Neural crest cell (in vitro differentiated cells): ENCODE results near the gene TXLNB. TPM values are rescaled to one million over a fixed set of nuclear protein-coding genes. Genes with fewer than 3 reads are reported as not detected.
"Not testable (repeated sequence)": the region's sequence is repeated elsewhere in the genome, so short reads cannot be mapped to it uniquely, and the experiment has no call there.

Experiments used
- DNase-seq: peaks from one replicate; pipeline ENCODE4 v3.0.0; 2021; ENCODE audit warnings: low read depth, mixed read lengths, low spot score
- H3K27ac Mint-ChIP-seq: one replicate; pipeline ENCODE4 v1.8.0; 2021; ENCODE audit warnings: mild to moderate bottlenecking, mixed read lengths; ENCODE audit not compliant: unreplicated experiment
- H3K27me3 Mint-ChIP-seq: 2 replicates; pipeline ENCODE4 v1.8.0; 2021; ENCODE audit warnings: low read depth, mild to moderate bottlenecking, mixed read lengths
- H3K36me3 Mint-ChIP-seq: 2 replicates; pipeline ENCODE4 v1.8.0; 2021; ENCODE audit warnings: low read depth, mild to moderate bottlenecking, mixed read lengths
- H3K4me1 Mint-ChIP-seq: 2 replicates; pipeline ENCODE4 v1.8.0; 2021; ENCODE audit warnings: mixed read lengths
- H3K4me3 Mint-ChIP-seq: one replicate; pipeline ENCODE4 v1.8.0; 2021; ENCODE audit warnings: mild to moderate bottlenecking, mixed read lengths
- H3K9me3 Mint-ChIP-seq: 2 replicates; pipeline ENCODE4 v1.8.0; 2021; ENCODE audit warnings: mixed read lengths
- CTCF ChIP-seq: fragments of 200-600 bp; sonication (generic); conservative IDR thresholded peaks from 2 replicates; pipeline ENCODE4 v1.5.0; 2021; ENCODE audit warnings: antibody characterized with exemption, mild to moderate bottlenecking
- total RNA-seq: library from RNA; stranded (reverse); gene quantifications from 2 replicates; pipeline ENCODE4 v1.2.1, GENCODE V29; 2021

The TXLNB gene
- total RNA-seq, 1 donor from 2014 or later: 0.65 TPM

- H3K4me3 Mint-ChIP-seq: no peak overlapping the region
- DNase-seq: no peak
- TF ChIP-seq CTCF: no peak
- peak overlapping the region; percentile 57 for H3K27ac Mint-ChIP-seq
- no peaks in the 10 kb centered on the region for H3K4me1 Mint-ChIP-seq
- H3K36me3 Mint-ChIP-seq: no peaks in the 10 kb centered on the region
- H3K27me3 Mint-ChIP-seq: no peaks in the 10 kb centered on the region
- H3K9me3 Mint-ChIP-seq: peaks cover 7% of the 10 kb centered on the region
Measured at GRCh38 chr6:139235661-139236060, 56.1 kb downstream of the TXLNB start.

GRCh38 chr6:139234193-139234592, 57.6 kb downstream of the TXLNB start:
- H3K36me3 Mint-ChIP-seq, H3K9me3 Mint-ChIP-seq, H3K27ac Mint-ChIP-seq, H3K4me3 Mint-ChIP-seq, H3K4me1 Mint-ChIP-seq, DNase-seq, H3K27me3 Mint-ChIP-seq: not testable (repeated sequence)

- no peaks in the 10 kb centered on the region for H3K4me1 Mint-ChIP-seq
- DNase-seq: no peak
- no peak for TF ChIP-seq CTCF
- no peaks in the 10 kb centered on the region for H3K27me3 Mint-ChIP-seq
- no peak overlapping the region for H3K4me3 Mint-ChIP-seq
- H3K27ac Mint-ChIP-seq: no peak overlapping the region
- peaks cover 7% of the 10 kb centered on the region for H3K9me3 Mint-ChIP-seq
- no peaks in the 10 kb centered on the region for H3K36me3 Mint-ChIP-seq
Measured at GRCh38 chr6:139231206-139231605, 60.6 kb downstream of the TXLNB start.

GRCh38 chr6:139230391-139230840, 61.4 kb downstream of the TXLNB start:
- no peaks in the 10 kb centered on the region for H3K4me1 Mint-ChIP-seq
- no peak overlapping the region for H3K27ac Mint-ChIP-seq
- H3K36me3 Mint-ChIP-seq: no peaks in the 10 kb centered on the region
- no peak for DNase-seq
- no peaks in the 10 kb centered on the region for H3K27me3 Mint-ChIP-seq
- H3K9me3 Mint-ChIP-seq: peaks cover 7% of the 10 kb centered on the region
- no peak for TF ChIP-seq CTCF
- no peak overlapping the region for H3K4me3 Mint-ChIP-seq

GRCh38 chr6:139228387-139228786, 63.4 kb downstream of the TXLNB start:
- not testable (repeated sequence) for H3K27me3 Mint-ChIP-seq, H3K36me3 Mint-ChIP-seq, H3K9me3 Mint-ChIP-seq, H3K4me1 Mint-ChIP-seq, H3K4me3 Mint-ChIP-seq, DNase-seq, H3K27ac Mint-ChIP-seq

GRCh38 chr6:139219746-139220145, 72.1 kb downstream of the TXLNB start:
- no peak for DNase-seq
- Mint-ChIP-seq H3K9me3 (no peaks in the 10 kb centered on the region), H3K27ac (no peak overlapping the region), H3K36me3 (no peaks in the 10 kb centered on the region), H3K27me3 (no peaks in the 10 kb centered on the region), H3K4me1 (peaks cover 6% of the 10 kb centered on the region), H3K4me3 (no peak overlapping the region)
- no peak for TF ChIP-seq CTCF

GRCh38 chr6:139219271-139219729, 72.5 kb downstream of the TXLNB start:
- Mint-ChIP-seq H3K9me3 (no peaks in the 10 kb centered on the region), H3K4me1 (peaks cover 6% of the 10 kb centered on the region), H3K36me3 (no peaks in the 10 kb centered on the region), H3K27ac (no peak overlapping the region), H3K4me3 (no peak overlapping the region), H3K27me3 (no peaks in the 10 kb centered on the region)
- DNase-seq: peak; percentile 53
- TF ChIP-seq CTCF: peak; percentile 73

- DNase-seq, H3K27ac Mint-ChIP-seq, H3K4me1 Mint-ChIP-seq, H3K4me3 Mint-ChIP-seq, H3K9me3 Mint-ChIP-seq, H3K27me3 Mint-ChIP-seq: not testable (repeated sequence)
- H3K36me3 Mint-ChIP-seq: peaks cover 18% of the 10 kb centered on the region
Measured at GRCh38 chr6:139212460-139212859, 79.3 kb downstream of the TXLNB start.

- H3K36me3 Mint-ChIP-seq: peaks cover 26% of the 10 kb centered on the region
- peaks cover 15% of the 10 kb centered on the region for H3K9me3 Mint-ChIP-seq
- not testable (repeated sequence) for H3K4me1 Mint-ChIP-seq, DNase-seq, H3K4me3 Mint-ChIP-seq, H3K27me3 Mint-ChIP-seq, H3K27ac Mint-ChIP-seq
Measured at GRCh38 chr6:139210766-139211165, 81.0 kb downstream of the TXLNB start.
